GM18502 (cell line): ENCODE measurements around the gene NDUFB4.
"Not testable (repeated sequence)": the region's sequence is repeated elsewhere in the genome, so short reads cannot be mapped to it uniquely, and the experiment has no call there.

ENCODE experiments used
- ATAC-seq: cut with Tn5 transposase; IDR thresholded peaks from one replicate; pipeline ENCODE4 v1.9.1; 2021; ENCODE audit warnings: mild to moderate bottlenecking; ENCODE audit not compliant: unreplicated experiment, poor library complexity

NDUFB4 gene

GRCh38 chr3:120636795-120637401 is 40.8 kb downstream of the NDUFB4 start:
- ATAC-seq: no peak

- no peak for ATAC-seq
Measured at GRCh38 chr3:120637851-120638559, 41.9 kb downstream of the NDUFB4 start.

- not testable (repeated sequence) for ATAC-seq
Measured at GRCh38 chr3:120638820-120639219, 42.7 kb downstream of the NDUFB4 start.

- ATAC-seq: no peak
Measured at GRCh38 chr3:120640231-120640630, 44.1 kb downstream of the NDUFB4 start.

GRCh38 chr3:120641696-120642246 is 45.6 kb downstream of the NDUFB4 start:
- no peak for ATAC-seq

- ATAC-seq: no peak
Measured at GRCh38 chr3:120642368-120642948, 46.3 kb downstream of the NDUFB4 start.

- no peak for ATAC-seq
Measured at GRCh38 chr3:120645083-120645845, 49.1 kb downstream of the NDUFB4 start.

GRCh38 chr3:120646771-120647432 is 50.8 kb downstream of the NDUFB4 start:
- ATAC-seq: no peak

GRCh38 chr3:120648290-120648689 is 52.2 kb downstream of the NDUFB4 start:
- ATAC-seq: no peak

GRCh38 chr3:120649830-120650233 is 53.7 kb downstream of the NDUFB4 start:
- no peak for ATAC-seq

GRCh38 chr3:120650311-120650710 is 54.2 kb downstream of the NDUFB4 start:
- ATAC-seq: no peak
